ENCODE data around the gene SLC4A9. TPM values are rescaled to one million over a fixed set of nuclear protein-coding genes. Genes with fewer than 3 reads are reported as not detected.

The SLC4A9 gene
- total RNA-seq, 1 donor from 2014 or later, result 0.23 TPM

GRCh38 chr5:140365282-140365681 is 5.3 kb downstream of the SLC4A9 start:
- DNase-seq (ENCODE audit: low spot score), result no peak
- Mint-ChIP-seq H3K9me3 (ENCODE audit: unreplicated experiment) (no peaks in the 10 kb centered on the region), H3K27me3 (ENCODE audit: unreplicated experiment) (peaks cover 7% of the 10 kb centered on the region), H3K36me3 (ENCODE audit: low read depth, unreplicated experiment) (no peaks in the 10 kb centered on the region), H3K4me1 (ENCODE audit: unreplicated experiment) (no peaks in the 10 kb centered on the region), H3K27ac (ENCODE audit: unreplicated experiment) (no peak overlapping the region), H3K4me3 (ENCODE audit: unreplicated experiment) (no peak overlapping the region)
- TF ChIP-seq, protein P1, sequence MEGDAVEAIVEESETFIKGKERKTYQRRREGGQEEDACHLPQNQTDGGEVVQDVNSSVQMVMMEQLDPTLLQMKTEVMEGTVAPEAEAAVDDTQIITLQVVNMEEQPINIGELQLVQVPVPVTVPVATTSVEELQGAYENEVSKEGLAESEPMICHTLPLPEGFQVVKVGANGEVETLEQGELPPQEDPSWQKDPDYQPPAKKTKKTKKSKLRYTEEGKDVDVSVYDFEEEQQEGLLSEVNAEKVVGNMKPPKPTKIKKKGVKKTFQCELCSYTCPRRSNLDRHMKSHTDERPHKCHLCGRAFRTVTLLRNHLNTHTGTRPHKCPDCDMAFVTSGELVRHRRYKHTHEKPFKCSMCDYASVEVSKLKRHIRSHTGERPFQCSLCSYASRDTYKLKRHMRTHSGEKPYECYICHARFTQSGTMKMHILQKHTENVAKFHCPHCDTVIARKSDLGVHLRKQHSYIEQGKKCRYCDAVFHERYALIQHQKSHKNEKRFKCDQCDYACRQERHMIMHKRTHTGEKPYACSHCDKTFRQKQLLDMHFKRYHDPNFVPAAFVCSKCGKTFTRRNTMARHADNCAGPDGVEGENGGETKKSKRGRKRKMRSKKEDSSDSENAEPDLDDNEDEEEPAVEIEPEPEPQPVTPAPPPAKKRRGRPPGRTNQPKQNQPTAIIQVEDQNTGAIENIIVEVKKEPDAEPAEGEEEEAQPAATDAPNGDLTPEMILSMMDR (IDR thresholded peaks at IDR 0.05; ENCODE audit: unreplicated experiment), result no peak

- Mint-ChIP-seq H3K4me3 (ENCODE audit: unreplicated experiment) (no peak overlapping the region), H3K9me3 (ENCODE audit: unreplicated experiment) (no peaks in the 10 kb centered on the region), H3K27ac (ENCODE audit: unreplicated experiment) (no peak overlapping the region), H3K36me3 (ENCODE audit: low read depth, unreplicated experiment) (no peaks in the 10 kb centered on the region), H3K4me1 (ENCODE audit: unreplicated experiment) (no peaks in the 10 kb centered on the region), H3K27me3 (ENCODE audit: unreplicated experiment) (peaks cover 9% of the 10 kb centered on the region)
- TF ChIP-seq, protein P1 (IDR thresholded peaks at IDR 0.05; ENCODE audit: unreplicated experiment), result no peak
- DNase-seq (ENCODE audit: low spot score), result no peak
Observed at GRCh38 chr5:140365941-140366340, 5.9 kb downstream of the SLC4A9 start.

DNA sequence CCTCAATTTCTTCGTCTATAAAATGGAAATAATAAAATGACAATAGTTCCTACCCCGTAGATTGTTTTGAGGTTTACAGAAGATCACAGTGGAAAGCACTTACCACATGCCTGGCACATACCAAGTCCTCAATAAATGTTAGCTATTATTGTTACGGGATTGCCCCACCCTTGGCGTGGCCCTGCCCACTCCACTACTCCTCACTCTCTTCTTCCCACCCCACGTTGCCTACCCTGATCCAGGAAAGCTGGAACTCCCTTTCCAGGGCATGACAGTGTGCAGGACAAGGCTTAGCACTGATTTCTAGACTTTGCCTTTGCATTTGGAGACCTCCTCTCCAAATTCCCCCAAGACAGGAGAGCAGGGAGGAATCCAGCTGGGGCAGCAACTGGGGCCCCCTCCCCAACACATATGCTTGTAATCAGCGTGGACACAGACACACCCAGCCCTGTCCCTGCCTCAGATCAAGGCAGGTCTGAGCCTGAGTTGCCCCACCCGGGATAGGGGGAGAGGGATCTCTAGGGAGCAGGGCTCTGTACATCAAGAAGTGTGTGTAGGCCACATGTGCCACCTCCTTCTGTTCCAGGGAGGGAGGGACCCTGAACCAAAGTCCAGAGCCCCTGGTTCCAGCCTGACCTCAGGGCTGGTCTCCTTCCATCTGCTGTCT is 6.7 kb downstream of the SLC4A9 start:
- no peak for DNase-seq (ENCODE audit: low spot score)
- Mint-ChIP-seq H3K27ac (ENCODE audit: unreplicated experiment) (no peak overlapping the region), H3K27me3 (ENCODE audit: unreplicated experiment) (peaks cover 11% of the 10 kb centered on the region), H3K36me3 (ENCODE audit: low read depth, unreplicated experiment) (no peaks in the 10 kb centered on the region), H3K4me1 (ENCODE audit: unreplicated experiment) (no peaks in the 10 kb centered on the region), H3K9me3 (ENCODE audit: unreplicated experiment) (no peaks in the 10 kb centered on the region), H3K4me3 (ENCODE audit: unreplicated experiment) (no peak overlapping the region)
- TF ChIP-seq, protein P1 (IDR thresholded peaks at IDR 0.05; ENCODE audit: unreplicated experiment), result no peak

DNA sequence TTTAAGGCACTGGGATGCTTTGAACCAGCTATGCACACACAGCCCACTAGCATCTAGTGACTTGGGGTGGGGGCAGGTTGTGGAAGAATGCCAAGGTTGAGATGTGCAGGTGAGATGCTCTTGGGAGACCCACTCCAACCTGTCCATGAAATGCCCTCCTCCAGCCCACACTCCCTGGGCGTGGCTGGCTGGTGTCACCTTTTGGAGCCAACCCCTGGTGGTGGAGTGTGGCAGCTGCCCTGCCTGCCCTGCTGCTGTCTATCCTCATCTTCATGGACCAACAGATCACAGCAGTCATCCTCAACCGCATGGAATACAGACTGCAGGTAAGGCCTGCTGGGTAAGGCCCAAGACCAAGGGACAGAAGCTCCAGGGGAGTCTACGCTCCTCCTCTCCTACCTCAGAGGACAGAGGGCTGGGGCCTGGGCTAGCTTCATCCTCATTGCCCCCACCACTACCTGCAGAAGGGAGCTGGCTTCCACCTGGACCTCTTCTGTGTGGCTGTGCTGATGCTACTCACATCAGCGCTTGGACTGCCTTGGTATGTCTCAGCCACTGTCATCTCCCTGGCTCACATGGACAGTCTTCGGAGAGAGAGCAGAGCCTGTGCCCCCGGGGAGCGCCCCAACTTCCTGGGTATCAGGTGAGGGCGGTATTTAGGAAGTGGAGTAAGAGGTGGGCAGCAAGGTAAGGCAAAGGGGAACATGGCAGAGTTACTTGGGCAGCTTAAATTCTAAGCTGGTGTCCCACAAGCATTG is 7.4 kb downstream of the SLC4A9 start:
- H3K9me3 Mint-ChIP-seq (ENCODE audit: unreplicated experiment), result no peaks in the 10 kb centered on the region
- H3K4me3 Mint-ChIP-seq (ENCODE audit: unreplicated experiment), result no peak overlapping the region
- H3K4me1 Mint-ChIP-seq (ENCODE audit: unreplicated experiment), result no peaks in the 10 kb centered on the region
- no peak for DNase-seq (ENCODE audit: low spot score)
- H3K36me3 Mint-ChIP-seq (ENCODE audit: low read depth, unreplicated experiment), result no peaks in the 10 kb centered on the region
- H3K27me3 Mint-ChIP-seq (ENCODE audit: unreplicated experiment), result peaks cover 8% of the 10 kb centered on the region
- H3K27ac Mint-ChIP-seq (ENCODE audit: unreplicated experiment), result no peak overlapping the region
- TF ChIP-seq, protein P1 (IDR thresholded peaks at IDR 0.05; ENCODE audit: unreplicated experiment), result no peak

All from endothelial cell (in vitro differentiated cells).